Kidney (tissue), 14 donors: ENCODE results near the gene RMDN2. TPM values are rescaled to one million over a fixed set of nuclear protein-coding genes. Genes with fewer than 3 reads are reported as not detected.

Source experiments
- DNase-seq, 5 donors: peaks; one replicate each; pipeline ENCODE4 v3.0.0-alpha.2; 2013 to 2020
- FAIRE-seq: peaks from 2 replicates; lab custom pipeline; 2012; peaks lifted over from hg19 to GRCh38; lab: Jason Lieb, UNC
- H3K27ac ChIP-seq, 2 donors: one replicate each; pipeline ENCODE4 v1.7.0; 2013; ENCODE audit warnings: low read depth in 2 of 2, low read length in 2 of 2, inconsistent platforms in 1 of 2
- H3K27me3 ChIP-seq: one replicate; pipeline ENCODE4 v1.7.1; 2013; ENCODE audit warnings: low read length, inconsistent platforms; ENCODE audit not compliant: control insufficient read depth, insufficient read depth
- H3K36me3 ChIP-seq, 3 donors: one replicate each; pipeline versions ENCODE4 v1.7.0 to v1.7.1; 2013; ENCODE audit warnings: low read length in 3 of 3, control low read depth in 1 of 3, inconsistent platforms in 1 of 3; ENCODE audit not compliant: insufficient read depth in 3 of 3, control insufficient read depth in 2 of 3
- H3K4me1 ChIP-seq, 3 donors: one replicate each; pipeline versions ENCODE4 v1.7.0 to v1.7.1; 2013; ENCODE audit warnings: low read length in 3 of 3, inconsistent platforms in 1 of 3, low read depth in 1 of 3; ENCODE audit not compliant: control insufficient read depth in 2 of 3, insufficient read depth in 2 of 3
- H3K4me3 ChIP-seq, 3 donors: one replicate each; pipeline versions ENCODE4 v1.7.0 to v1.8.1; 2013; ENCODE audit warnings: low read length in 3 of 3, control low read depth in 1 of 3, inconsistent platforms in 1 of 3
- H3K9ac ChIP-seq, 3 donors: one replicate each; pipeline versions ENCODE4 v1.7.0 to v1.7.1; 2013; ENCODE audit warnings: low read length in 3 of 3, control low read depth in 1 of 3, inconsistent platforms in 1 of 3
- H3K9me3 ChIP-seq, 3 donors: one replicate each; pipeline versions ENCODE4 v1.7.0 to v1.7.1; 2013; ENCODE audit warnings: low read length in 3 of 3, control low read depth in 1 of 3, inconsistent platforms in 1 of 3; ENCODE audit not compliant: control insufficient read depth in 2 of 3, insufficient read depth in 1 of 3
- intact Hi-C: fragments of 100-400 bp; cut with DNase I; formaldehyde crosslinking; loops from one replicate; pipeline ENCODE4 v1.11.1; 2022
- polyA plus RNA-seq: library from polyadenylated mRNA; stranded (reverse); fragments of 350-450 nt; fragmentation: Illumina TruSeq; extraction: RNeasy Lipid Tissue Mini Kit (QIAGEN cat#74804); gene quantifications from one replicate; pipeline ENCODE4 v1.2.3, GENCODE V29; 2014; ENCODE audit warnings: low read depth, low replicate concordance; ENCODE audit not compliant: insufficient read depth
- total RNA-seq: library from RNA; stranded (reverse); fragmentation: NEBNext Ultra II Directional; extraction: Animal tissue kit (Norgen Biotek cat#: 25700); gene quantifications from one replicate; pipeline ENCODE4 v1.2.1, GENCODE V29; 2021
- TF ChIP-seq, protein P1 (sequence below): IDR thresholded peaks from 3 replicates; pipeline ENCODE4 v1.5.1; 2012; ENCODE audit warnings: mild to moderate bottlenecking, moderate library complexity, borderline replicate concordance; ENCODE audit not compliant: insufficient read depth; ENCODE audit errors: extremely low read depth
- donor health status: control.
- donor health status: control.
- donor health status: control.
- donor health status: control.
- donor health status: control.
- donor health status: DM: yes; HTN: yes; CAD: no.
- donor health status: Normal renal cell carcinoma (clear cell type).

The RMDN2 gene
- total and polyA plus RNA-seq, 2 donors from 2014 or later, result 7.9 to 10.5 TPM

GRCh38 chr2:37885329-37885993, 39.6 kb upstream of the RMDN2 start:
- Histone ChIP-seq H3K36me3 (no peaks in the 10 kb centered on the region), H3K9me3 (no peaks in the 10 kb centered on the region), H3K27me3 (no peaks in the 10 kb centered on the region), H3K27ac (no peak overlapping the region), H3K4me3 (no peak overlapping the region), H3K4me1 (no peaks in the 10 kb centered on the region), H3K9ac (no peak overlapping the region)
- FAIRE-seq, result no peak
- TF ChIP-seq, protein P1, sequence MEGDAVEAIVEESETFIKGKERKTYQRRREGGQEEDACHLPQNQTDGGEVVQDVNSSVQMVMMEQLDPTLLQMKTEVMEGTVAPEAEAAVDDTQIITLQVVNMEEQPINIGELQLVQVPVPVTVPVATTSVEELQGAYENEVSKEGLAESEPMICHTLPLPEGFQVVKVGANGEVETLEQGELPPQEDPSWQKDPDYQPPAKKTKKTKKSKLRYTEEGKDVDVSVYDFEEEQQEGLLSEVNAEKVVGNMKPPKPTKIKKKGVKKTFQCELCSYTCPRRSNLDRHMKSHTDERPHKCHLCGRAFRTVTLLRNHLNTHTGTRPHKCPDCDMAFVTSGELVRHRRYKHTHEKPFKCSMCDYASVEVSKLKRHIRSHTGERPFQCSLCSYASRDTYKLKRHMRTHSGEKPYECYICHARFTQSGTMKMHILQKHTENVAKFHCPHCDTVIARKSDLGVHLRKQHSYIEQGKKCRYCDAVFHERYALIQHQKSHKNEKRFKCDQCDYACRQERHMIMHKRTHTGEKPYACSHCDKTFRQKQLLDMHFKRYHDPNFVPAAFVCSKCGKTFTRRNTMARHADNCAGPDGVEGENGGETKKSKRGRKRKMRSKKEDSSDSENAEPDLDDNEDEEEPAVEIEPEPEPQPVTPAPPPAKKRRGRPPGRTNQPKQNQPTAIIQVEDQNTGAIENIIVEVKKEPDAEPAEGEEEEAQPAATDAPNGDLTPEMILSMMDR, result no peak
- intact Hi-C loops, result loop anchor here (10.0 kb wide), 1 partner anchor 471 kb away; no protein-coding TSS in a partner anchor
- no peak for DNase-seq

GRCh38 chr2:37886745-37887144, 38.3 kb upstream of the RMDN2 start:
- no peak for DNase-seq
- no peaks in the 10 kb centered on the region for H3K9me3 ChIP-seq
- no peak for FAIRE-seq
- no peaks in the 10 kb centered on the region for H3K27me3 ChIP-seq
- TF ChIP-seq, protein P1, result no peak
- no peak overlapping the region for H3K27ac ChIP-seq
- H3K4me3 ChIP-seq, result no peak overlapping the region
- H3K4me1 ChIP-seq, result no peaks in the 10 kb centered on the region
- no peak overlapping the region for H3K9ac ChIP-seq
- intact Hi-C loops, result loop anchor here (10.0 kb wide), 1 partner anchor 472 kb away; no protein-coding TSS in a partner anchor
- no peaks in the 10 kb centered on the region for H3K36me3 ChIP-seq

DNA sequence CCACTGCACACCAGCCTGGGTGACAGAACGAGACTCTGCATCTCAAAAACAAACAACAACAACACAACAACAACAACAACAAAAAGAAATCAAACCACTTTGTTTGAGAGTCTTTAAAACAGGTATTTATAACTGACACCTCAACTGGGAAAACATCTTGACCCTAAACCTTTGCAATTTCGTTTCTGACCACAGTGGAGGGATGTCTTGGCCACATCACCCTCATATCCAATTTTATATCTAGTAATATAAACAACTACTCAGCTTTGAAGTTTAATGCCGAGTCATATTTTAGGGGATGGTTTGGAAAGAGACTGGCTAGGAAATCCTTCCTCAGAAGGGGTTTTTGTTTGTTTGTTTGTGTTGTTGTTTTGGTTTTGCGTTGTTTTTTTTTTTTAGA, 37.8 kb upstream of the RMDN2 start:
- Histone ChIP-seq H3K36me3 (no peaks in the 10 kb centered on the region), H3K27ac (no peak overlapping the region), H3K9me3 (no peaks in the 10 kb centered on the region), H3K4me3 (no peak overlapping the region), H3K27me3 (no peaks in the 10 kb centered on the region), H3K4me1 (no peaks in the 10 kb centered on the region), H3K9ac (no peak overlapping the region)
- intact Hi-C loops, result loop anchor here (10.0 kb wide), 1 partner anchor 472 kb away; no protein-coding TSS in a partner anchor
- no peak for DNase-seq
- no peak for FAIRE-seq
- TF ChIP-seq, protein P1, result no peak
